SK-N-SH treated with all-trans-retinoic acid at 6 μM for 48 hours (cell line): ENCODE measurements around the gene TOMM40.
"Not testable (repeated sequence)": the region's sequence is repeated elsewhere in the genome, so short reads cannot be mapped to it uniquely, and the experiment has no call there.

Experiments used
- ATAC-seq: fragments of 200-7000 bp; cut with Tn5 transposase; 3 replicates; pipeline ENCODE4 v1.9.1; 2020; ENCODE audit warnings: mild to moderate bottlenecking, moderate library complexity
- ARNTL ChIP-seq: fragments of 450-650 bp; formaldehyde crosslinking; IDR thresholded peaks from 2 replicates; pipeline ENCODE4 v1.5.0; 2020; ENCODE audit warnings: low read depth, mild to moderate bottlenecking, moderate library complexity, borderline replicate concordance
- CREB5 ChIP-seq: fragments of 250-450 bp; sonication (Bioruptor Pico); IDR thresholded peaks from 2 replicates; pipeline ENCODE4 v1.5.1; 2020; ENCODE audit warnings: low read depth, mild to moderate bottlenecking, moderate library complexity
- CSDC2 ChIP-seq: fragments of 250-450 bp; sonication (Bioruptor Pico); IDR thresholded peaks from 2 replicates; pipeline ENCODE4 v1.5.0; 2020; ENCODE audit warnings: mild to moderate bottlenecking, moderate library complexity
- CSRNP3 ChIP-seq: fragments of 250-450 bp; sonication (Bioruptor Pico); IDR thresholded peaks from 2 replicates; pipeline ENCODE4 v1.5.1; 2021; ENCODE audit warnings: mild to moderate bottlenecking, moderate library complexity
- ESRRG ChIP-seq: fragments of 250-450 bp; sonication (Bioruptor Pico); IDR thresholded peaks from 2 replicates; pipeline ENCODE4 v1.6.1; 2021; ENCODE audit warnings: mild to moderate bottlenecking
- GLIS3 ChIP-seq: fragments of 250-450 bp; sonication (Bioruptor Pico); IDR thresholded peaks from 2 replicates; pipeline ENCODE4 v1.5.0; 2020; ENCODE audit warnings: mild to moderate bottlenecking, moderate library complexity
- ISL1 ChIP-seq: fragments of 250-450 bp; sonication (Bioruptor Pico); IDR thresholded peaks from 2 replicates; pipeline ENCODE4 v2.1.2; 2022; ENCODE audit warnings: mild to moderate bottlenecking, moderate library complexity
- POU6F1 ChIP-seq: fragments of 250-450 bp; sonication (Bioruptor Pico); IDR thresholded peaks from 2 replicates; pipeline ENCODE4 v1.8.0; 2021; ENCODE audit warnings: low read depth, mild to moderate bottlenecking, moderate library complexity, borderline replicate concordance
- SNAI2 ChIP-seq: fragments of 250-450 bp; sonication (Bioruptor Pico); IDR thresholded peaks from 2 replicates; pipeline ENCODE4 v1.5.0; 2020; ENCODE audit warnings: mild to moderate bottlenecking, moderate library complexity
- TCF4 ChIP-seq: fragments of 250-450 bp; sonication (Bioruptor Pico); IDR thresholded peaks from 2 replicates; pipeline ENCODE4 v1.8.0; 2021; ENCODE audit warnings: mild to moderate bottlenecking, moderate library complexity, borderline replicate concordance
- TOX ChIP-seq: fragments of 250-450 bp; sonication (Bioruptor Pico); IDR thresholded peaks from 2 replicates; pipeline ENCODE4 v1.8.0; 2021; ENCODE audit warnings: mild to moderate bottlenecking, moderate library complexity, borderline replicate concordance
- TSHZ2 ChIP-seq: fragments of 250-450 bp; sonication (Bioruptor Pico); IDR thresholded peaks from 2 replicates; pipeline ENCODE4 v1.5.0; 2020; ENCODE audit warnings: mild to moderate bottlenecking, moderate library complexity
- ZC3H10 ChIP-seq: fragments of 250-450 bp; sonication (Bioruptor Pico); IDR thresholded peaks from 2 replicates; pipeline ENCODE4 v1.5.1; 2021; ENCODE audit warnings: mild to moderate bottlenecking, moderate library complexity
- ZFP3 ChIP-seq: fragments of 250-450 bp; sonication (Bioruptor Pico); IDR thresholded peaks from 2 replicates; pipeline ENCODE4 v1.5.0; 2020; ENCODE audit warnings: mild to moderate bottlenecking, moderate library complexity
- ZFP30 ChIP-seq: fragments of 450-650 bp; formaldehyde crosslinking; IDR thresholded peaks from 2 replicates; pipeline ENCODE4 v1.5.0; 2022; ENCODE audit warnings: mild to moderate bottlenecking, moderate library complexity
- ZNF565 ChIP-seq: fragments of 450-650 bp; formaldehyde crosslinking; conservative IDR thresholded peaks from 2 replicates; pipeline ENCODE4 v1.5.0; 2020; ENCODE audit warnings: low read depth, mild to moderate bottlenecking, moderate library complexity
- ZNF70 ChIP-seq: fragments of 450-650 bp; formaldehyde crosslinking; IDR thresholded peaks from 2 replicates; pipeline ENCODE4 v1.5.0; 2020; ENCODE audit warnings: mild to moderate bottlenecking, moderate library complexity
- ZNF8 ChIP-seq: fragments of 450-650 bp; formaldehyde crosslinking; IDR thresholded peaks from 2 replicates; pipeline ENCODE4 v1.5.0; 2020; ENCODE audit warnings: mild to moderate bottlenecking, moderate library complexity

TOMM40 gene

GRCh38 chr19:44886141-44886540, 4.9 kb upstream of the TOMM40 start:
- no peak for ATAC-seq

GRCh38 chr19:44887648-44888047, 3.4 kb upstream of the TOMM40 start:
- TF ChIP-seq ARNTL (no peak), ISL1 (CRISPR knock-in tag) (no peak)

More at GRCh38 chr19:44886141-44886540, 4.9 kb upstream of the TOMM40 start:
- TF ChIP-seq TOX (CRISPR knock-in tag) (no peak), ZFP30 (CRISPR knock-in tag) (no peak), ZC3H10 (CRISPR knock-in tag) (no peak), POU6F1 (CRISPR knock-in tag) (no peak), TCF4 (CRISPR knock-in tag) (no peak), TSHZ2 (CRISPR knock-in tag) (no peak), ZNF70 (CRISPR knock-in tag) (no peak), ESRRG (CRISPR knock-in tag) (no peak), ARNTL (no peak), ZNF565 (CRISPR knock-in tag) (no peak), SNAI2 (CRISPR knock-in tag) (no peak), GLIS3 (CRISPR knock-in tag) (no peak)

GRCh38 chr19:44888335-44888734, 2.7 kb upstream of the TOMM40 start:
- not testable (repeated sequence) for ATAC-seq

More at GRCh38 chr19:44887648-44888047, 3.4 kb upstream of the TOMM40 start:
- no peak for ATAC-seq

GRCh38 chr19:44889830-44890365, 1.2 kb upstream of the TOMM40 start:
- TF ChIP-seq ZNF565 (CRISPR knock-in tag) (no peak), TSHZ2 (CRISPR knock-in tag) (no peak), ZFP30 (CRISPR knock-in tag) (no peak), CREB5 (no peak), SNAI2 (CRISPR knock-in tag) (no peak), ZNF8 (CRISPR knock-in tag) (no peak), ZNF70 (CRISPR knock-in tag) (no peak), ZFP3 (no peak), ESRRG (CRISPR knock-in tag) (no peak)
- no peak for ATAC-seq

- peak; percentile 90 for ATAC-seq
- TF ChIP-seq ZNF8 (CRISPR knock-in tag) (no peak), SNAI2 (CRISPR knock-in tag) (no peak), GLIS3 (CRISPR knock-in tag) (no peak), ESRRG (CRISPR knock-in tag) (no peak; the same call in 1 of the 2 replicates), ZFP3 (peak; percentile 87), ZC3H10 (CRISPR knock-in tag) (no peak), TCF4 (CRISPR knock-in tag) (no peak), CREB5 (peak; percentile 17; the same call in 1 of the 2 replicates), ARNTL (no peak), CSRNP3 (CRISPR knock-in tag) (0 out of 2 replicates have a peak, but pooled peaks have one; percentile 8), TOX (CRISPR knock-in tag) (no peak; the same call in 1 of the 2 replicates), CSDC2 (CRISPR knock-in tag) (no peak)
These were observed 563 bp upstream of the TOMM40 start for GRCh38 chr19:44890366-44891015.
